Pancreas (tissue), 10 donors: Measurements from ENCODE around the gene MLEC. TPM values are rescaled to one million over a fixed set of nuclear protein-coding genes. Genes with fewer than 3 reads are reported as not detected.

Source experiments
- ATAC-seq, 4 donors: fragments of 200-7000 bp; cut with Tn5 transposase; one replicate each; pipeline versions ENCODE4 v1.8.0 to v1.9.1; 2020; ENCODE audit warnings: mild to moderate bottlenecking in 4 of 4, moderate library complexity in 4 of 4
- DNase-seq, 6 donors: peaks; one replicate each; pipeline ENCODE4 v3.0.0-alpha.2; 2020
- FAIRE-seq: peaks from 2 replicates; lab custom pipeline; 2012; peaks lifted over from hg19 to GRCh38; lab: Jason Lieb, UNC
- H3K27ac ChIP-seq, 4 donors: fragments of 200-600 bp; sonication (generic); 1 replicate in 3 of 4; 2 replicates in 1 of 4; pipeline versions ENCODE4 v1.5.0 to v1.8.0; 2020
- H3K27me3 ChIP-seq, 4 donors: fragments of 200-600 bp; one replicate each; pipeline ENCODE4 v1.8.0; 2021
- H3K36me3 ChIP-seq, 3 donors: fragments of 200-600 bp; sonication (generic) in 1 of 3; one replicate each; pipeline versions ENCODE4 v1.5.0 to v1.8.0; 2020 to 2021
- H3K4me1 ChIP-seq, 3 donors: fragments of 200-600 bp; one replicate each; pipeline ENCODE4 v1.8.0; 2021
- H3K4me3 ChIP-seq, 4 donors: fragments of 200-600 bp; sonication (generic) in 2 of 4; one replicate each; pipeline versions ENCODE4 v1.5.0 to v1.8.0; 2020 to 2021
- H3K9me3 ChIP-seq, 4 donors: fragments of 200-600 bp; one replicate each; pipeline ENCODE4 v1.8.0; 2021
- WGBS, 2 donors: extraction: QIAGEN DNeasy Blood & Tissue Kit; methylation state at CpG; one replicate each; pipeline ENCODE4 v1.1.7; 2013; 5-methylcytosine and 5-hydroxymethylcytosine counted together
- intact Hi-C, 3 donors: fragments of 100-400 bp; cut with DNase I; formaldehyde crosslinking; loops; one replicate each; pipeline versions ENCODE4 v1.11.1 to v1.14.2; 2022
- polyA plus RNA-seq, 2 donors: library from polyadenylated mRNA; stranded (reverse); fragments of 200-250 nt; gene quantifications; one replicate each; pipeline ENCODE4 v1.2.3, GENCODE V29; 2013
- total RNA-seq, 6 donors: library from RNA; stranded (reverse); fragmentation: NEBNext Ultra II Directional in 4 of 6; extraction: Animal tissue kit (Norgen Biotek cat#: 25700) in 4 of 6; gene quantifications; one replicate each; pipeline versions ENCODE4 v1.2.1 to v1.2.4, GENCODE V29; 2021 to 2023
- TF ChIP-seq, protein P1 (sequence below), 4 donors: fragments of 200-600 bp; sonication (generic) in 3 of 4; IDR thresholded peaks; one replicate each; pipeline versions ENCODE4 v1.5.0 to v1.8.0; 2021; ENCODE audit warnings: antibody characterized with exemption in 4 of 4
- donor health status: healthy with polysubstance abuse.
- donor health status: DM: no; HTN: no; CAD: no; lungs with moderate emphysema.
- donor health status: DM: no; HTN: no; CAD: no.
- donor health status: control.
- donor health status: control.
- donor health status: Bipolar disorder and iron deficiency.
- donor health status: DM: yes; HTN: yes; CAD: no.
- donor health status: DM: no; HTN: no; CAD: no.
- donor health status: DM: no; HTN: no; CAD: no.
- donor health status: DM: yes; HTN: yes; CAD: no.

The MLEC gene
- total and polyA plus RNA-seq, 8 donors: 25.8 to 124 (median 91.5) TPM

DNA sequence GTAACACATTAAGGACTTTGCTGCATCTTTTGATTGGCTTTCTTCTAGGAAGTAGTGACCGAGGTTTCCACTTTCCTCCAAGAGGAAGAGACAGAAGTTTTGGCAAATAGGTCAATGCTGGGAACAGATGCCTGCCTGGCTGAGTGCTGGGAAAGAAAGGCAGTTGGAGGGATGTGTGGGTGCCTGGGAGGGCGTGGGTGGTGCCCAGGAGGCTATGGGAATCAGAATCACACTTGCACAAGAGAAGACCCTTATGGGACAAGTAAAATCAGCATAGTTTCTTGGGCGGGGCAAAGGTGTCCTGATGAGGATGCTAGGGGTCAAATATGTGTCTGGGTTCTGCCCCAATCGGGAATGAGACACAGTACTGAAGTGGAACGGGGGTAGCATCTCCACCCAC, 37.8 kb downstream of the MLEC start:
- no peak for ATAC-seq
- peaks cover 0 to 3% (median 0%) of the 10 kb centered on the region in 3 donors for H3K36me3 ChIP-seq
- WGBS, 2 donors: 70 to 75% methylated on average over 5 of the region's 5 CpGs
- H3K27me3 ChIP-seq: no peaks in the 10 kb centered on the region
- H3K4me3 ChIP-seq: no peak overlapping the region
- FAIRE-seq: no peak
- DNase-seq: no peak
- H3K4me1 ChIP-seq: peaks cover 0 to 5% (median 4%) of the 10 kb centered on the region in 3 donors
- TF ChIP-seq, protein P1, sequence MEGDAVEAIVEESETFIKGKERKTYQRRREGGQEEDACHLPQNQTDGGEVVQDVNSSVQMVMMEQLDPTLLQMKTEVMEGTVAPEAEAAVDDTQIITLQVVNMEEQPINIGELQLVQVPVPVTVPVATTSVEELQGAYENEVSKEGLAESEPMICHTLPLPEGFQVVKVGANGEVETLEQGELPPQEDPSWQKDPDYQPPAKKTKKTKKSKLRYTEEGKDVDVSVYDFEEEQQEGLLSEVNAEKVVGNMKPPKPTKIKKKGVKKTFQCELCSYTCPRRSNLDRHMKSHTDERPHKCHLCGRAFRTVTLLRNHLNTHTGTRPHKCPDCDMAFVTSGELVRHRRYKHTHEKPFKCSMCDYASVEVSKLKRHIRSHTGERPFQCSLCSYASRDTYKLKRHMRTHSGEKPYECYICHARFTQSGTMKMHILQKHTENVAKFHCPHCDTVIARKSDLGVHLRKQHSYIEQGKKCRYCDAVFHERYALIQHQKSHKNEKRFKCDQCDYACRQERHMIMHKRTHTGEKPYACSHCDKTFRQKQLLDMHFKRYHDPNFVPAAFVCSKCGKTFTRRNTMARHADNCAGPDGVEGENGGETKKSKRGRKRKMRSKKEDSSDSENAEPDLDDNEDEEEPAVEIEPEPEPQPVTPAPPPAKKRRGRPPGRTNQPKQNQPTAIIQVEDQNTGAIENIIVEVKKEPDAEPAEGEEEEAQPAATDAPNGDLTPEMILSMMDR (IDR thresholded peaks at IDR 0.05): no peak
- H3K9me3 ChIP-seq: no peaks in the 10 kb centered on the region
- intact Hi-C loops: no loop called here
- H3K27ac ChIP-seq: no peak overlapping the region

DNA sequence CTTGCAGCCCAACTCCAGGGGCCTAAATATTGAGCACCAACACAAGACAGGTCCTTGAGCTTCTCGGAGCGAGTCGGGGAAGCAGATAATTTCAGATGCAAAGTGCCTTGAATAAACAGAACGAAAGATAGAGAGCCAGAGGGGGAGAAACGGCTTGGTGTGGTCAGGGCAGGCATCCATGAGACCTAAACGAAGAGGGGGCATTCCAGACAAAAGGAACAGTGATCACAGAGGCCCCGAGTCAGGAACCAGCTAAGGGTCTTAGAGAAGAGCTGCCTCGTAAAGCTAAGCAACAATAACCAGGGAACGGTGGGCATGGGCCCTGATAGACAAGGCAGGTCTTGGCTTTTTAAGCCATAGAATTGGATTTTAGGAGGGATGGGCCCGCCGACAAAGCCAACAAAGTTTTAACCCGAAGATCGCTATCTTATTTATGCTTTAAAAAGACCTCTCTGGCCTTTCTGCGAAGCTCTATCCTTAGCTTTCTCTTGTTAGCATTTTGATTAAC, 38.3 kb downstream of the MLEC start:
- 19 to 26% methylated on average over 14 of the region's 14 CpGs for WGBS, 2 donors
- Histone ChIP-seq H3K9me3 (no peaks in the 10 kb centered on the region), H3K36me3 (peaks cover 0 to 4% (median 0%) of the 10 kb centered on the region in 3 donors), H3K4me3 (peak overlapping the region; percentile 75 to 82 (median 82)), H3K27me3 (no peaks in the 10 kb centered on the region), H3K4me1 (no peaks in the 10 kb centered on the region), H3K27ac (peak overlapping the region; percentile 47 to 87 (median 76))
- TF ChIP-seq, protein P1 (IDR thresholded peaks at IDR 0.05): no peak
- intact Hi-C loops: no loop called here
- no peak for ATAC-seq
- no peak for DNase-seq
- no peak for FAIRE-seq

DNA sequence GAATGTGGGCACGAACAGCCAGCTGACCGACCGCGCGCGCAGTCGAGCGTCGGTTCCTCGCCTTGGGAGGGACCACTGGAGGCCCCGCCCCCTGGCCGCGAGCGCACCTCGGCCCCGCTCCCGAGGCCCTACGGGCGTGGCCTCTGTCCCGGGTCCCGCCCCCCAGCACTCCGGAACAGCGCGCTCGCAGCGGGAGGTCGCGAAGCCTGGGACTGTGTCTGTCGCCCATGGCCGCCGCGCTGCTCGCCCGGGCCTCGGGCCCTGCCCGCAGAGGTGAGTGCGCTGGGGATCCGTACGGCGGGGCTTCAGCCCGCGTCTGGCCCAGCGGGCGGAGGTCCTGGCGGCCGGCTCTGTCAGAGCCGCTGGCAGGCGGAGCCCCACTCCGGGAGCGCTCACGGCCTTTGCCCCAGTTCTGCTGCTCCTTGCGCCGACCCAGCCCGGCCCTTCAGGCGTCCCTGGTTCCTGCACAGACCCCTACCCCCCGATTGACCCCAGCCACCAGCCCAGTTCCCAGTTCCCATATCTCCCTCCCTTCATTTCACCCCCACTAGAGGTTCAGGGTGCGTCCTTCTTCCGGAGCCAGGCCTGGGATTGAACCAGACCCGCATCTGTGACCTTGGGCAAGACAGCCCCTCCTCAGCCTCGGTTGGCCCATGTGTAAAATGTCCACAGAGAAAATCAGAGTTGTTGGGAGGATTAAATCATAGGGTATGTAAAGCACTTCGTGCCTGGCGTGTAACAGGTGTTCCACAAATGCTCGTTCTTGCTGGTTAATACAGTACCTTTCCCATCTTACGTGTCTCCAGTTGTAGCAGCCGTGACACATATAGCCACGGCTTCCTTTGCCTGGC, 38.9 kb downstream of the MLEC start, which contains the start of gene ACADS:
Gene ACADS, plus strand, starts transcription at position 168 of the 851 bp plus-strand sequence. Its CDS starts 60 bp downstream, at position 228.
- Histone ChIP-seq H3K9me3 (no peaks in the 10 kb centered on the region), H3K4me3 (peak within 1 kb of the TSS; percentile 75 to 82 (median 82)), H3K36me3 (peaks cover 0 to 4% (median 0%) of the 10 kb centered on the region in 3 donors), H3K27me3 (no peaks in the 10 kb centered on the region), H3K27ac (peak within 1 kb of the TSS; percentile 75 to 87 (median 76)), H3K4me1 (no peaks in the 10 kb centered on the region)
- WGBS, 2 donors: 2% methylated on average over 60 to 66 of the region's 66 CpGs
- intact Hi-C loops: no loop called here
- DNase-seq (peak; percentile 89 to 97 (median 94)), ATAC-seq (peak; percentile 98 to 99 (median 98)), FAIRE-seq (no peak)
- TF ChIP-seq, protein P1 (IDR thresholded peaks at IDR 0.05): no peak

DNA sequence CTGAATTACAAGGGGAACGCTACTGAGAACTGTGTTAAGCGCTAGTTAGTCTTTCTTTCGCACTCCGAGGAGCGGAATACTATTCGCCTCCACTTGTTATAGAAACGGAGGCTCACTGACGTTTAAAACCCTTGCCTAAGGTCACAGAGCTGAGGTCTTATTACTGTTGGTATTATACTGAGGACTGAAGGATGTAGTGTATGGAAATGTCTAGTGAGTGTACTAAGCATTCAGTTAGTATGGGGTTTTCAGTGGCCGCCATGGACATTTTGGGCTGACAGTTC, 39.5 kb downstream of the MLEC start:
- Histone ChIP-seq H3K27me3 (no peaks in the 10 kb centered on the region), H3K9me3 (no peaks in the 10 kb centered on the region), H3K36me3 (peaks cover 0 to 4% (median 0%) of the 10 kb centered on the region in 3 donors), H3K4me1 (no peaks in the 10 kb centered on the region), H3K27ac (peak overlapping the region in 1 of 4 donors; percentile 75), H3K4me3 (peak overlapping the region; percentile 75 to 82 (median 82))
- FAIRE-seq: no peak
- ATAC-seq: no peak
- 42 to 48% methylated on average over 9 of the region's 9 CpGs for WGBS, 2 donors
- TF ChIP-seq, protein P1 (IDR thresholded peaks at IDR 0.05): no peak
- intact Hi-C loops: no loop called here
- no peak for DNase-seq
